Astrocyte of the spinal cord (primary cell): ENCODE measurements around the gene MEG3.

Experiments used
- DNase-seq: peaks from one replicate; pipeline ENCODE4 v3.0.0; 2011; ENCODE audit warnings: low read depth, low spot score
- H3K4me3 ChIP-seq: 2 replicates; pipeline ENCODE4 v1.5.1; 2011; ENCODE audit warnings: low read depth, mild to moderate bottlenecking, low read length, moderate library complexity
- in situ Hi-C: cut with HindIII; loops from 2 replicates; pipeline ENCODE4 v1.10.0; 2017; ENCODE audit warnings: low sequenced_read_pairs
- TF ChIP-seq, protein P1 (sequence below): IDR thresholded peaks from 2 replicates; pipeline ENCODE4 v1.5.1; 2012; ENCODE audit warnings: low read depth, mild to moderate bottlenecking, low read length, inconsistent platforms

The MEG3 gene

DNA sequence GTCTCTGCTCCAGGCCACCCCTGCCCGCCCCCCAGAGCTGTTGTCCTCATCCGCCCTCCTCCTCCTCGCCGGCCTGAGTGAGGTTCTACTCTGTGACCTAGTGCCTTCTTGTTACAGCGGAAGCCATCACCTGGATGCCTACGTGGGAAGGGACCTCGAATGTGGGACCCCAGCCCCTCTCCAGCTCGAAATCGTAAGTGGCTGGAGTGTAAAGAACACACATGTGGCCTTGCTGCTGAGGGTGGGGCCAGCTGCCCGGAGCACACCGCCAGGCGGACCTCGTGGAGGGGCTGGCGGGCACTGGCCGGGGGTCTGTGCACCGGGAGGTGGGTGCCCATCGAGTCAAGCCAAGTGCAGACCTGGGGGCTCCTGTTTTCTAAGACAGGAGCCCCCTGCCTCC lies 19.4 kb downstream of the MEG3 start:
- no peak for DNase-seq
- TF ChIP-seq, protein P1, sequence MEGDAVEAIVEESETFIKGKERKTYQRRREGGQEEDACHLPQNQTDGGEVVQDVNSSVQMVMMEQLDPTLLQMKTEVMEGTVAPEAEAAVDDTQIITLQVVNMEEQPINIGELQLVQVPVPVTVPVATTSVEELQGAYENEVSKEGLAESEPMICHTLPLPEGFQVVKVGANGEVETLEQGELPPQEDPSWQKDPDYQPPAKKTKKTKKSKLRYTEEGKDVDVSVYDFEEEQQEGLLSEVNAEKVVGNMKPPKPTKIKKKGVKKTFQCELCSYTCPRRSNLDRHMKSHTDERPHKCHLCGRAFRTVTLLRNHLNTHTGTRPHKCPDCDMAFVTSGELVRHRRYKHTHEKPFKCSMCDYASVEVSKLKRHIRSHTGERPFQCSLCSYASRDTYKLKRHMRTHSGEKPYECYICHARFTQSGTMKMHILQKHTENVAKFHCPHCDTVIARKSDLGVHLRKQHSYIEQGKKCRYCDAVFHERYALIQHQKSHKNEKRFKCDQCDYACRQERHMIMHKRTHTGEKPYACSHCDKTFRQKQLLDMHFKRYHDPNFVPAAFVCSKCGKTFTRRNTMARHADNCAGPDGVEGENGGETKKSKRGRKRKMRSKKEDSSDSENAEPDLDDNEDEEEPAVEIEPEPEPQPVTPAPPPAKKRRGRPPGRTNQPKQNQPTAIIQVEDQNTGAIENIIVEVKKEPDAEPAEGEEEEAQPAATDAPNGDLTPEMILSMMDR, result no peak
- no peak overlapping the region for H3K4me3 ChIP-seq
- in situ Hi-C loops, result no loop called here

DNA sequence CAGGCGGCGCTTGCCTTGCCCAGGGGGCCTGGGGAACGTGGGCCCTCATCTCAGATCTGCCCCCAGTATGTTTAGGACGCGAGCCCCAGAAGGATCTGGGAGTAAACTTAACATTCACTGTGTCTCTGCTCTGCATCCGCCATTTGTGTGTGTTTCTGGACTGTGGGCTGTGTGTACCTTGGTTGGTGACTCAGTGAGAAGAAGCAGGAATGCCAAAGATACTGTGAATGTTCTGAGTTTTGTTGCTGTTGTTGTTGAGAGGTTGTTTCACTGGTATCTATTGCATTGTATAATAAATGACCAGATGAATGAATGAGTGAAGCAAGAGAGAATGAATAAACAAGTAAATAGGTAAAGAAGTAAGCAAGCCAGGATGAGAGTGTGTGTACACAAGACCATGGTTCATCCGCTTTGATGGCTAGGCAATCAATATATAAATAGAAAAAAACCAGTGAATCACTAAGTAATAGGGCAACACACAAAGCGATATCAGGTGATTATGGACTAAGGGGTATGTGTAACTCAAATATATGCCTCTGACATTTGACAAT lies 20.5 kb downstream of the MEG3 start:
- no peak for DNase-seq
- TF ChIP-seq, protein P1, result no peak
- in situ Hi-C loops, result no loop called here
- no peak overlapping the region for H3K4me3 ChIP-seq

DNA sequence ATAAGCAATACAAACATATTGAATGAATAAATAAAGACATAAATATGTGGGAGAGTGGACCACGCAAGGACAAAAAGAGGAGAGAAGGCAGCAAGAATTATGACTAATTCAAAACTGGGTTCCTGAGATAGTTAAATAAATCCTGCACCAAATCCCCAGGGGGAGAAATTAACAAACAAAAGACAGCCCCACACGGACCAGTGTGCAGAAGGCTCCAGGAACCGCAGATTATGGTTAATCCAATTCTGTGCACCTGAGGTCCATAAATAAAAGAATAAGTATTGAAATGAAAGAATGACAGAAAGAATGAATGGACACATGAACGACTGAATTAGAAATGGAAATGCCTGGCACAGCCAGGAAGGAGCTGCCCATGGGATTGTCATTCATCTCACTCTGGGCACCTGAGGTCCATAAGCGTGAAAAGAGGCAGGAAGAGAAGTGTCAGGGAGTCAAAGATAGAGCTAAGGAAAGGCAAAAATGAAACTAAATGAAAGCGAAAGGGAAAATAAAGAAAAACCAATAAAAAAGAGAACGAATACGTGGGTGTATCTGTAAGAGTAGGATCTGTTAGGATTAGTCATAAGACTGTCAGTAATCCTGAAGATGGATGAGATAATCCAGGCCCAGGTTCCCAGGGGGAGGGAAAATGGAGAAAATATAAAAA lies 23.3 kb downstream of the MEG3 start:
- in situ Hi-C loops, result no loop called here
- TF ChIP-seq, protein P1, result no peak
- no peak overlapping the region for H3K4me3 ChIP-seq
- DNase-seq, result no peak

DNA sequence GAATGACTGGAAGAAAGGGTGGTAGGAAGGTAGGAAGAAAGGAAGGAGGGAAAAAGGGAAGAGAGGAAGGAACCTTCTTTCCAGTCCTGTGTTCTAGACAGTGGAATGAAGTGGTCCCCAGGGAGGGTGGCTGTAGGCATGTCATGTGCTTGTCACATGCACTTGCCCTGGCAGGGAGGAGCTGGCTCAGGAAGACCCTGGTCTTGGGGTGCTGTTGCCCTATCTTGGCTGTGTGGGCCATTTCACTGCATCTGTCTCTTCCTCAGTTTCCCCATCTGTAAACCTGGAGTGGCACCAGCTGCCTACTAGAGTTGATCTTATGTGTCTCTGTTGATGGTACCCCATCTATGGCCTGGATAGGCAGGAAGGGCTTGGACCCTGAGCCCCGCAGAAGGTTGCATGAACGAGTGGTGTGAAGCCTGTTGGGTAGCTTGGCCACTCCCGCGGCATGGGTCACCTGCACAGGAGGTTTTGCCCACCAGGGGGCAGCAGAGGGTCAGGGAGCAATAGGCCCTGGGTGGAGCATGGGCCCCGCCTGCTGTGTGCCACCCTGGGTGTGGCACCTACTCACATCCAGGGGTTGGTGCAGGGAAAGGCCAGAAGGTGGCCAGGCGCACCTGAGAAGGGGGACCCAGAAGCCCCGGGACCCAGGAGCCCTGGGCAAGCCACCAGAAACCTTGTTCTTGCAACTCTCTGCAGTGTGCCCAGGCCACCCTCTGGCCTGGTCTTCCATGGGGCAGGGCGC lies 25.1 kb downstream of the MEG3 start:
- no peak overlapping the region for H3K4me3 ChIP-seq
- in situ Hi-C loops, result no loop called here
- TF ChIP-seq, protein P1, result peak; percentile 64
- no peak for DNase-seq

DNA sequence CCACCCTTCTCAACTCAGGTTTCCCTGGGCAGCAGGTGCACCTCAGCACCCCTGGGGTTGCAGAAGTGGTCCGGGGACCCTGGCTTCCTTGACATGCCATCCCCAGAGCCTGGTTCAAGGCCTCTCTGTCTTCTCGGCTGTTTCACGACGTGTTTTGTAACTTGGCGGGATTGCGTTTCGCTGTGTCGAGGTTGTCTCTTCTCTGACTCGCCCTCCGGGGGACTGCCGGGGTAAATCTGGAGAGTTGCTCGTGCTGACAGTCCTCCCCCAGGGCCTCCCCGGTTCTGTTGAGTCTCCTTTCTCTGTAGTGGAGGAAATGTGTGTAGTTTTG lies 25.6 kb downstream of the MEG3 start:
- H3K4me3 ChIP-seq, result no peak overlapping the region
- in situ Hi-C loops, result no loop called here
- TF ChIP-seq, protein P1, result no peak
- DNase-seq, result no peak

DNA sequence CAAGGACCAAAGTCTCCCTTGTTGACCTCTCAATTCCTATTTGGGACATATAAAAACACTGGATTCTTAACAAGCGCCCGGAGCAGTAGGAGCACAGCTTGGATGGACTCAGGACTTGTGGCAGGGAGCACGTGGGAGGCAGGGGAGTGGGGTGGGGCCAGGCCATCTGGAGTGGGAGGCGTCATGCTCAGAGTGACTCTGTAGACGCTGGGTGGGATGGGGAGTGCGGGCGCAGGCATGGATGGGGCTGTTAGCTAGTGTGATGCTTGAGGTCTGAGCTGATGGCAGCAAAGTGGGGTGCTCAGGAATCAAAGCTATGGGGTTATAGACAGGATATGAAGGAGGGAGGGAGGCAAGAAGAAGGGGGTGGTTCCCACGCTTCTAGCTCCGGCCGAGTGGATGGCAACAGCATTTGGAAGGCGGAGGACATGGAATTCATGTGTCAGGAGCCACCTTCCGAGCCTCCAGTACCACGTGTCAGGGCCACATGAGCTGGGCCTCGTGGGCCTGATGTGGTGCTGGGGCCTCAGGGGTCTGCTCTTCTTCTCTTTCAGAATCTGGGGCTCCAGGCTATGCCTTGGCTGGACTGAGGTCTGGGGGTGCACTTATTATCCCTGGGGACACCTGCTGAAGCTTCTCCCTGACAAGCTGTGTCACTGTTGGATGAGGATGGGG lies 26.2 kb downstream of the MEG3 start:
- H3K4me3 ChIP-seq, result no peak overlapping the region
- TF ChIP-seq, protein P1, result no peak
- DNase-seq, result no peak
- in situ Hi-C loops, result no loop called here
